ENCODE data around the gene MEGF11. TPM values are rescaled to one million over a fixed set of nuclear protein-coding genes. Genes with fewer than 3 reads are reported as not detected.

Gene MEGF11
- total RNA-seq, 1 donor from 2014 or later, result not detected

DNA sequence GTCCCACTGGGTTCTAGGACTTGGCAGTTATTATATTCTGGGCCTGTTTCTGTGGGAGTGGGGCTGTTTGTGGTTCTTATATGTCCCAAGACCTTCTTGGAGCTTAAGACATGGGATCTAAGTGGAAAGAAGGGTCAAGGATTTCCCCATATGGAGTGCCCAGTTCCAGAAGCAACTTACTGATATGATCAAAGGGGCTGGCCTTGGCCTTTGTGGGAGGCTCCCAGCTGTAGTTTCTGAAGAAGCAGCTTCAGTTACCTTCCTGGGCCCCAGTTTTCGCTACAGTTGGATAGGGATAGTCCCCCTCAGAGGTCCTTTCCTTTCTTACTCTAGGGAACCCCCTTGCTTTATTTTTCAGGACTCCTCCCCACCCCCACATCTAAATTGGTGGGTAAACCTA is 328.2 kb downstream of the MEGF11 start:
- H3K36me3 Mint-ChIP-seq (ENCODE audit: low read depth), result no peaks in the 10 kb centered on the region
- no peaks in the 10 kb centered on the region for H3K9me3 Mint-ChIP-seq
- no peaks in the 10 kb centered on the region for H3K27me3 Mint-ChIP-seq
- ChIA-PET POLR2A (interaction anchor here (0.6 kb wide), 1 partner anchor 101 kb away, joined by 3 read pairs; no protein-coding TSS in a partner anchor), CTCF (no interaction called here)
- no peak overlapping the region for H3K4me3 Mint-ChIP-seq
- peaks cover 27% of the 10 kb centered on the region for H3K4me1 Mint-ChIP-seq
- TF ChIP-seq, protein P1, sequence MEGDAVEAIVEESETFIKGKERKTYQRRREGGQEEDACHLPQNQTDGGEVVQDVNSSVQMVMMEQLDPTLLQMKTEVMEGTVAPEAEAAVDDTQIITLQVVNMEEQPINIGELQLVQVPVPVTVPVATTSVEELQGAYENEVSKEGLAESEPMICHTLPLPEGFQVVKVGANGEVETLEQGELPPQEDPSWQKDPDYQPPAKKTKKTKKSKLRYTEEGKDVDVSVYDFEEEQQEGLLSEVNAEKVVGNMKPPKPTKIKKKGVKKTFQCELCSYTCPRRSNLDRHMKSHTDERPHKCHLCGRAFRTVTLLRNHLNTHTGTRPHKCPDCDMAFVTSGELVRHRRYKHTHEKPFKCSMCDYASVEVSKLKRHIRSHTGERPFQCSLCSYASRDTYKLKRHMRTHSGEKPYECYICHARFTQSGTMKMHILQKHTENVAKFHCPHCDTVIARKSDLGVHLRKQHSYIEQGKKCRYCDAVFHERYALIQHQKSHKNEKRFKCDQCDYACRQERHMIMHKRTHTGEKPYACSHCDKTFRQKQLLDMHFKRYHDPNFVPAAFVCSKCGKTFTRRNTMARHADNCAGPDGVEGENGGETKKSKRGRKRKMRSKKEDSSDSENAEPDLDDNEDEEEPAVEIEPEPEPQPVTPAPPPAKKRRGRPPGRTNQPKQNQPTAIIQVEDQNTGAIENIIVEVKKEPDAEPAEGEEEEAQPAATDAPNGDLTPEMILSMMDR (IDR thresholded peaks at IDR 0.05), result no peak
- ATAC-seq (ENCODE audit: low read depth) (no peak), DNase-seq (no peak)
- no peak overlapping the region for H3K27ac Mint-ChIP-seq
- intact Hi-C loops (cut with micrococcal nuclease), result no loop called here

DNA sequence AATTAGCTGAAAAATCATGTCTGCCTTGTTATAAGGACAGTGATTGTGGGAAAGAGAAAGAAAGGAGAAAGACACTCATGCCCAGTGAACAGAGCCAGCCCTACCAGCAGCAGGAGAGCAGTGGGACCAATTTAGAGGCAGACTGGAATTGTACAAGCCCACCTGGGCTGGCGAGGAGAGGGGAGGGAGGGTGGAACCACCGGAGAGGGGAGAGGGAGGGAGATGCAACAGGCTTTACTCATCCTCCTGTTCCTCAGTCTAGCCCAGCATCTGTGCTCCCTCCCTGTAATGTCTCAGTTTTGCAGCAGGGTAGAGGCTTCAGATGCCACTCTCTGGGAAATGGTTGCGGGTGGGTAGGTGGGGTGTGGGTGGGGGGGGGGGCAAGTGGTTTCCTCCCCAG is 329.5 kb downstream of the MEGF11 start:
- Mint-ChIP-seq H3K36me3 (ENCODE audit: low read depth) (no peaks in the 10 kb centered on the region), H3K4me1 (peaks cover 36% of the 10 kb centered on the region), H3K27me3 (no peaks in the 10 kb centered on the region), H3K9me3 (no peaks in the 10 kb centered on the region), H3K27ac (no peak overlapping the region), H3K4me3 (no peak overlapping the region)
- no peak for ATAC-seq (ENCODE audit: low read depth)
- TF ChIP-seq, protein P1 (IDR thresholded peaks at IDR 0.05), result no peak
- CTCF ChIA-PET, result interaction anchor here (0.6 kb wide), 2 partner anchors 220 to 326 kb away, joined by 4 read pairs; no protein-coding TSS in a partner anchor
- POLR2A ChIA-PET, result interaction anchor here (0.8 kb wide), 1 partner anchor 216 kb away, joined by 14 read pairs; no protein-coding TSS in a partner anchor
- intact Hi-C loops (cut with micrococcal nuclease), result loop anchor here (5.0 kb wide), 1 partner anchor 268 kb away; no protein-coding TSS in a partner anchor
- DNase-seq, result no peak

DNA sequence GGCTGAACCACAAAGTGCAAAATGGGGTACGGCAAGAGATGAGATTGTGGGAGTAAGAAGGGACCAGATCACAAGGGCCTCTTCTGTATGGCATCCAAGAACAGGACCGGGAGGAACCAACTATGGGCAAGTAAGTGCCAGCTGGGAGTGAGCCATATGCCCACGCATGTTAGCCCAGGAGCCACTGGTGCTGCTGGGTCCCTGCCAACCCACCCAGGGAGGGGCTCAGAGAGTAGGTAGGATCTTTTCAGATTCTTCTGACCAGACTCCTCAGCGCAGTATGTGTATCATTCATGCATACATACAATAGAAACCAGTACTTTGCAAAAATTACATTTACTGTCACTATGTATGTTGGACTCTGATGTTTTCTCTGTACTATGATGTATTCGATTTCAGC is 330.3 kb downstream of the MEGF11 start:
- Mint-ChIP-seq H3K4me1 (peaks cover 43% of the 10 kb centered on the region), H3K9me3 (no peaks in the 10 kb centered on the region), H3K4me3 (no peak overlapping the region), H3K27me3 (no peaks in the 10 kb centered on the region), H3K36me3 (ENCODE audit: low read depth) (peaks cover 2% of the 10 kb centered on the region), H3K27ac (no peak overlapping the region)
- no peak for DNase-seq
- TF ChIP-seq, protein P1 (IDR thresholded peaks at IDR 0.05), result no peak
- no peak for ATAC-seq (ENCODE audit: low read depth)
- ChIA-PET POLR2A (interaction anchor here (2.8 kb wide), 1 partner anchor 54 kb away, joined by 20 read pairs; the partner anchor contains the start of gene RAB11A), CTCF (interaction anchor here (0.6 kb wide), 1 partner anchor 327 kb away, joined by 4 read pairs; no protein-coding TSS in a partner anchor)
- intact Hi-C loops (cut with micrococcal nuclease), result loop anchor here (5.0 kb wide), 1 partner anchor 269 kb away; no protein-coding TSS in a partner anchor

DNA sequence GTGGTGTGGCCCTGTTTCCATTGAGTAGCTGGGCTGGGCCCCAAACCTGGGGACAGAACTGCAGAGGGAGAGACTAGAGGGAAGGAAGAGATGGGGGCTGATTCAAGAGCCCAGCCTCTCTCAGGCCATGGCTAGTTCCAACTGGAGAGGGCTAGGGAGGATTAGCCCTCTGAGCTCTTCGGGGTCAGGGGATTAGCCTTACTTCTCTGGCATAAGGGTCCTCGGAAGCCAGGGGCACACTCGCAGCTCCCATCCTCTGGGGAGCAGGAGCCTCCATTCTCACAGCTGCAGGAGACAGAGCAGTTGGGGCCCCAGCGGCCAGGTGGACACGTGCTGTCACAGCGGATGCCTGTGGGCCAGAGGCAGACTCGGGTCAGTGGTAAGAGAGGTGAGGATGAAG is 330.9 kb downstream of the MEGF11 start:
- CTCF ChIA-PET, result interaction anchor here (1.3 to 1.7 kb wide), 2 partner anchors 36 to 60 kb away, joined by 3 to 5 read pairs; no protein-coding TSS in a partner anchor
- H3K4me1 Mint-ChIP-seq, result peaks cover 50% of the 10 kb centered on the region
- no peak overlapping the region for H3K27ac Mint-ChIP-seq
- H3K36me3 Mint-ChIP-seq (ENCODE audit: low read depth), result peaks cover 2% of the 10 kb centered on the region
- intact Hi-C loops (cut with micrococcal nuclease), result loop anchor here (5.0 kb wide), 1 partner anchor 270 kb away; no protein-coding TSS in a partner anchor
- no peak overlapping the region for H3K4me3 Mint-ChIP-seq
- TF ChIP-seq, protein P1 (IDR thresholded peaks at IDR 0.05), result no peak
- POLR2A ChIA-PET, result interaction anchor here (0.6 to 2.8 kb wide), 2 partner anchors 53 to 65 kb away, joined by 3 to 20 read pairs; partner anchors contain the start of gene RAB11A
- H3K27me3 Mint-ChIP-seq, result no peaks in the 10 kb centered on the region
- no peak for DNase-seq
- H3K9me3 Mint-ChIP-seq, result no peaks in the 10 kb centered on the region
- no peak for ATAC-seq (ENCODE audit: low read depth)

DNA sequence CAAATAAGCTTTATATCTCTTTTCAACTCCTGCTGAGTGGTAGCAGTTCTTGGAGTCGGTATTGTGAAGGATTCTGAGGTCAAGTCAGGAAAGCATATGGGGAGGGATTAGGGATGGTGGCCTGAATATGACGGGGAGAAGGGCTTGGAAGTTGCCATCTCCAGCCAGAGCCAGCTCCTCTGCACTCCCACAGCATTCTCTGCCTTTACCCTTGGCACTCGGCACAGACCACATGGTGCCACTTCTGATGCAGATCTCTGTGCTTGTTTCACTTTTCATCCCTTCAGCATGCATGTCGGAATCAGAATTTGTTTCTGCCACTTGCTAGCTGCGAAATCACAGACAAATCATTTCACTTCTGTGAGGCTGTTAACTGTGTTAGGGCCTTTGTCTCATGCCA is 331.8 kb downstream of the MEGF11 start:
- peak overlapping the region; percentile 71 for H3K4me3 Mint-ChIP-seq
- intact Hi-C loops (cut with micrococcal nuclease), result loop anchor here (1.0 to 5.0 kb wide), 3 partner anchors 19 to 271 kb away; no protein-coding TSS in a partner anchor
- H3K27ac Mint-ChIP-seq, result peak overlapping the region; percentile 72

More for the DNA sequence above, 331.8 kb downstream of the MEGF11 start:
- ChIA-PET POLR2A (interaction anchor here (0.5 to 2.8 kb wide), 9 partner anchors 17 to 1008 kb away, joined by 3 to 20 read pairs (median 4); partner anchors contain the start of gene RAB11A), CTCF (interaction anchor here (1.1 to 2.1 kb wide), 5 partner anchors 8 to 61 kb away, joined by 3 to 13 read pairs (median 3); partner anchors contain the start of gene RAB11A)
- H3K27me3 Mint-ChIP-seq, result no peaks in the 10 kb centered on the region
- H3K4me1 Mint-ChIP-seq, result peaks cover 58% of the 10 kb centered on the region
- ATAC-seq (ENCODE audit: low read depth) (no peak), DNase-seq (no peak)
- H3K9me3 Mint-ChIP-seq, result no peaks in the 10 kb centered on the region
- peaks cover 2% of the 10 kb centered on the region for H3K36me3 Mint-ChIP-seq (ENCODE audit: low read depth)
- TF ChIP-seq, protein P1 (IDR thresholded peaks at IDR 0.05), result no peak
